Smooth muscle cell (in vitro differentiated cells): ENCODE results near the gene PLD3. TPM values are rescaled to one million over a fixed set of nuclear protein-coding genes. Genes with fewer than 3 reads are reported as not detected.
A peak's percentile ranks its signal among the peaks of the same experiment; 100 is the strongest.

Experiments used
- DNase-seq: peaks from one replicate; lab custom pipeline; 2025; ENCODE audit not compliant: unreplicated experiment; lab: John Stamatoyannopoulos, UW
- H2AFZ ChIP-seq: fragments of 200-600 bp; sonication (generic); 2 replicates; pipeline ENCODE4 v1.6.0; 2016; ENCODE audit warnings: antibody characterized with exemption, low read depth, mild to moderate bottlenecking
- H3F3A ChIP-seq: fragments of 200-600 bp; sonication (generic); 2 replicates; pipeline ENCODE4 v1.6.0; 2017; ENCODE audit warnings: antibody characterized with exemption, low read depth
- H3K27ac ChIP-seq: fragments of 200-600 bp; sonication (generic); 2 replicates; pipeline ENCODE4 v1.5.1; 2016; ENCODE audit warnings: low read depth, mild to moderate bottlenecking
- H3K27me3 ChIP-seq: fragments of 200-600 bp; sonication (generic); 2 replicates; pipeline ENCODE4 v1.6.1; 2016; ENCODE audit warnings: low read depth, mild to moderate bottlenecking
- H3K36me3 ChIP-seq: fragments of 200-600 bp; sonication (generic); 2 replicates; pipeline ENCODE4 v1.5.1; 2016; ENCODE audit warnings: low read depth
- H3K4me1 ChIP-seq: fragments of 200-600 bp; sonication (generic); 2 replicates; pipeline ENCODE4 v1.5.1; 2016; ENCODE audit warnings: low read depth
- H3K4me2 ChIP-seq: fragments of 200-600 bp; sonication (generic); 2 replicates; pipeline ENCODE4 v1.6.0; 2016; ENCODE audit warnings: mild to moderate bottlenecking
- H3K4me3 ChIP-seq: fragments of 200-600 bp; sonication (generic); 2 replicates; pipeline ENCODE4 v1.5.1; 2016; ENCODE audit warnings: mild to moderate bottlenecking
- H3K79me2 ChIP-seq: fragments of 200-600 bp; sonication (generic); 2 replicates; pipeline ENCODE4 v1.6.0; 2016; ENCODE audit warnings: low read depth, mild to moderate bottlenecking
- H3K9ac ChIP-seq: fragments of 200-600 bp; sonication (generic); 2 replicates; pipeline ENCODE4 v1.6.0; 2016; ENCODE audit warnings: low read depth
- H3K9me3 ChIP-seq: fragments of 200-600 bp; sonication (generic); replicated peaks from 2 replicates; pipeline ENCODE4 v1.5.1; 2016; ENCODE audit warnings: low read depth
- H4K20me1 ChIP-seq: fragments of 200-600 bp; sonication (generic); 2 replicates; pipeline ENCODE4 v1.6.0; 2016; ENCODE audit warnings: low read depth
- WGBS: methylation state at CpG from one replicate; pipeline ENCODE4 v1.1.7; 2016; ENCODE audit warnings: low lambda C conversion rate; 5-methylcytosine and 5-hydroxymethylcytosine counted together
- polyA plus RNA-seq: library from polyadenylated mRNA; unstranded; fragments of >200 nt; fragmentation: Nextera tagmentation; extraction: Ambion mirVana; gene quantifications from 2 replicates; pipeline ENCODE4 v1.2.1, GENCODE V29; 2016
- total RNA-seq: library from RNA; depleted of rRNA; stranded (reverse); fragments of >200 nt; gene quantifications from 2 replicates; pipeline ENCODE4 v1.2.3, GENCODE V29; 2014
- TF ChIP-seq, protein P1 (sequence below): fragments of 200-600 bp; sonication (generic); IDR thresholded peaks from 2 replicates; pipeline ENCODE4 v1.5.1; 2017; ENCODE audit warnings: borderline replicate concordance, mild to moderate bottlenecking, antibody characterized with exemption; ENCODE audit not compliant: insufficient read depth, poor library complexity, severe bottlenecking

PLD3 gene
- total and polyA plus RNA-seq, 2 experiments from 2014 or later: 716 to 1,023 TPM

DNA sequence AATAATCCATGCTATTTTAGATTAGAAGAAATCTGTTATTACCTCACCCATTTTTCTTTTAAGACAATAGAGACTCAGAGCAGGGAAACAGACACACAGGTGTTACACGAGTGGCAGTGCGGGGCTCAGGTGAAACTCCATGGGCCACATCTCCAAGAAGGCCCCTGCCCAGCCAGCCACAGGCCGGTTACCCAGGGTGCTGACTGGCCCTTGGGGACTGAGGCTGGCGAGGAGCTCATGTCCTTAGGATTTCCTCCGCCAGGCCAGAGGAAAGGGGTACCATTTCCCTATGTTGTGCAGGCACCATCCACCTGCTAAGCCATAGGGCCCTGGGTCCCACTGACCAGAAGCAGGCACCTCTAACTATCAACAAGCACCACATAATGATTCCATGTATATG lies 10.9 kb upstream of the PLD3 start:
- H3K9ac ChIP-seq: no peak overlapping the region
- H3K9me3 ChIP-seq: no peaks in the 10 kb centered on the region
- peaks cover 15% of the 10 kb centered on the region for H4K20me1 ChIP-seq
- no peak overlapping the region for H2AFZ ChIP-seq
- H3K27ac ChIP-seq: no peak overlapping the region
- no peaks in the 10 kb centered on the region for H3K4me1 ChIP-seq
- no peaks in the 10 kb centered on the region for H3K27me3 ChIP-seq
- TF ChIP-seq, protein P1, sequence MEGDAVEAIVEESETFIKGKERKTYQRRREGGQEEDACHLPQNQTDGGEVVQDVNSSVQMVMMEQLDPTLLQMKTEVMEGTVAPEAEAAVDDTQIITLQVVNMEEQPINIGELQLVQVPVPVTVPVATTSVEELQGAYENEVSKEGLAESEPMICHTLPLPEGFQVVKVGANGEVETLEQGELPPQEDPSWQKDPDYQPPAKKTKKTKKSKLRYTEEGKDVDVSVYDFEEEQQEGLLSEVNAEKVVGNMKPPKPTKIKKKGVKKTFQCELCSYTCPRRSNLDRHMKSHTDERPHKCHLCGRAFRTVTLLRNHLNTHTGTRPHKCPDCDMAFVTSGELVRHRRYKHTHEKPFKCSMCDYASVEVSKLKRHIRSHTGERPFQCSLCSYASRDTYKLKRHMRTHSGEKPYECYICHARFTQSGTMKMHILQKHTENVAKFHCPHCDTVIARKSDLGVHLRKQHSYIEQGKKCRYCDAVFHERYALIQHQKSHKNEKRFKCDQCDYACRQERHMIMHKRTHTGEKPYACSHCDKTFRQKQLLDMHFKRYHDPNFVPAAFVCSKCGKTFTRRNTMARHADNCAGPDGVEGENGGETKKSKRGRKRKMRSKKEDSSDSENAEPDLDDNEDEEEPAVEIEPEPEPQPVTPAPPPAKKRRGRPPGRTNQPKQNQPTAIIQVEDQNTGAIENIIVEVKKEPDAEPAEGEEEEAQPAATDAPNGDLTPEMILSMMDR: no peak
- no peaks in the 10 kb centered on the region for H3F3A ChIP-seq
- no peak overlapping the region for H3K4me2 ChIP-seq
- peaks cover 25% of the 10 kb centered on the region for H3K79me2 ChIP-seq
- WGBS: over 99% methylated on average over 5 of the region's 5 CpGs
- DNase-seq: no peak
- H3K36me3 ChIP-seq: peaks cover 6% of the 10 kb centered on the region
- no peak overlapping the region for H3K4me3 ChIP-seq

DNA sequence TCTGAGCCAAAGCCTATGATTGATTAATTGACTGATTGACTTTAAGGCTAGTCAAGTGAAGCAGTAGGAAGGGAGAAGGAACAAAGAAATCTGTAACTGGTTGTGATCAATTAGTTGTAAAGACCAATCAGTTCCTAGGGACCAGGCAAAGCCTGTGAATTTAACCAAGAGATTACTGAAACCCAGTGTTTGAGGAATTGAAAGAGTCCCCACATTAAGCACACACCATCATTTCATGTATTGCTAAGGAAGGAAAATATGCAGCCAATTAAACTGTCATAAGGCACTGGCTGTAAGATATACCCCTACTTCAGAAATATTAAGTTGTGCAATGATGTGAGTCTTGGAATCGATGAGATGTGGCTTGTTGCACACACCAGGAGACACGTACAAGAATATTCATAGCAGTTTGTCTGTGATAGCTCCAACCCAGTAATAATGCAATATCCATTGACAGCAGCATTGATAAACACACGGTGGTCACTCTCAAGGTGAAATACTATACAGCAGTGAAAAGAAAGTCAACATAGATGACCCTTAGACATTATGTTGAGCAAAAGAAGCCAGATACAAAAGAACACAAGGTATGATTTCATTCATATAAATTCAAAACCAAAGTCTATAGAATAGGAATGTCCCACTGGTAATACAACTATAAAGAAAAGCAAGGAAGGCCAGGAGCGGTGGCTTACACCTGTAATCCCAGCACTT lies 9.3 kb upstream of the PLD3 start:
- H3F3A ChIP-seq: no peaks in the 10 kb centered on the region
- no peak overlapping the region for H3K4me2 ChIP-seq
- WGBS: 96% methylated on average over 4 of the region's 4 CpGs
- H3K27ac ChIP-seq: no peak overlapping the region
- TF ChIP-seq, protein P1: no peak
- H3K36me3 ChIP-seq: peaks cover 6% of the 10 kb centered on the region
- no peaks in the 10 kb centered on the region for H3K9me3 ChIP-seq
- no peak overlapping the region for H3K9ac ChIP-seq
- peaks cover 37% of the 10 kb centered on the region for H3K79me2 ChIP-seq
- peaks cover 21% of the 10 kb centered on the region for H4K20me1 ChIP-seq
- no peak overlapping the region for H2AFZ ChIP-seq
- no peak for DNase-seq
- H3K4me1 ChIP-seq: no peaks in the 10 kb centered on the region
- no peak overlapping the region for H3K4me3 ChIP-seq
- H3K27me3 ChIP-seq: no peaks in the 10 kb centered on the region

DNA sequence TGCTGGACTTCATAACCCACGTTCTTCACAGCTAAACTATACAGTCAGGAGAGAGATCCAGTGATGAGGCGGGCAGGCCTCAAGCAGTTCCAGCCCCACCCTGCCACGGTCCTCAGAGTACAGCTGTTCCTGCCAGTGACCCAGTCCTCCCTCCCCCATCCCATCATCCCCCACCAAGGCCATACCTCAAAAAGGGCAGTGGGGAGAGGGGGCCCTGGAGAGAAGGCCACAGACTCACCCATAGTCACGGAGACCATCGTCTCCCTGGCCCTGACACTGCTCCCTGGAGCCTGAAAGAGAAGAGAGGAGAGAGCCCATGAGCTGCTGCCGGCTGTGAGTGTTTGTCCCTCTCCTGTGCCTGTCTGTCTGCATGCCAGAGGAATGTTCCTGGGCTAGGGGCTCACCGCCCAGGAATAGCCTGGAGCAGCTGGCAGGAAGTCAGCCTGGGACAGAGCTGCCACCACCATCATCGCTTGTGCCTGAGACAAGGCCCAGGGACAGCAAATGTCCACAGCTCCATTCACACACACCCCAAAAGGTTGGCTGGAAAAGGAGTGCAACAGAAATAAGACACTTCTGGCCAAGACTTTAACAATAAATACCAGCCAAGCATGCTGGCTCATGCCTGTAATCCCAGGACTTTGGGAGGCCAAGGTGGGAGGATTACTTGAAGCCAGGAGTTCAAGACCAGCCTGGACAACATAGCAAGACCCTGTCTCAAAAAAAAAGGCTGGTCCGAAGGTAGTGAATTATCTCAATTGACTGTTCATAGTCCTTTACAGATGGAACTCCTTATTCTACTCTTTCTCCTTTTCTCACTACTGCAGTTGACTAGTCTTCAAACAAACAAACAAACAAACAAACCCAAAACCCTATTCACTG lies 6.7 kb upstream of the PLD3 start:
- H4K20me1 ChIP-seq: peaks cover 13% of the 10 kb centered on the region
- no peak overlapping the region for H3K4me2 ChIP-seq
- H3K4me1 ChIP-seq: no peaks in the 10 kb centered on the region
- H2AFZ ChIP-seq: no peak overlapping the region
- H3K79me2 ChIP-seq: peaks cover 54% of the 10 kb centered on the region
- H3F3A ChIP-seq: no peaks in the 10 kb centered on the region
- WGBS: 79% methylated on average over 9 of the region's 9 CpGs
- DNase-seq: no peak
- H3K27ac ChIP-seq: peak overlapping the region; percentile 47
- no peaks in the 10 kb centered on the region for H3K27me3 ChIP-seq
- no peak overlapping the region for H3K9ac ChIP-seq
- H3K4me3 ChIP-seq: no peak overlapping the region
- H3K9me3 ChIP-seq: no peaks in the 10 kb centered on the region
- peaks cover 6% of the 10 kb centered on the region for H3K36me3 ChIP-seq
- TF ChIP-seq, protein P1: no peak
